Measurements from ENCODE around the gene CLMP.
"Not testable (repeated sequence)": the region's sequence is repeated elsewhere in the genome, so short reads cannot be mapped to it uniquely, and the experiment has no call there.

Gene CLMP

GRCh38 chr11:123059041-123059920 is 135.8 kb downstream of the CLMP start:
- peaks cover 3 to 22% of the 10 kb centered on the region in 2 donors for H3K4me1 ChIP-seq (ENCODE audit: control insufficient read depth in 2 of 2, insufficient read depth in 1 of 2, low read depth in 1 of 2, low read length in 2 of 2)
- H3K9ac ChIP-seq (ENCODE audit: low read depth, low read length, poor library complexity); H3K27me3 ChIP-seq (ENCODE audit: control insufficient read depth in 3 of 3, insufficient read depth in 3 of 3, low read depth in 1 of 3, low read length in 3 of 3); H2BK15ac ChIP-seq (ENCODE audit: low read length); H2BK5ac ChIP-seq (ENCODE audit: low read length); H2BK120ac ChIP-seq (ENCODE audit: low read depth, low read length); H2AK5ac ChIP-seq (ENCODE audit: low read depth, low read length); H2AFZ ChIP-seq (ENCODE audit: low read length); H3K79me1 ChIP-seq (ENCODE audit: low read depth, low read length); H3K4ac ChIP-seq (ENCODE audit: low read length); H2BK12ac ChIP-seq (ENCODE audit: low read length); H3K27ac ChIP-seq (replicated peaks; ENCODE audit: low read length); H3K23ac ChIP-seq (ENCODE audit: low read depth, low read length, poor library complexity); H3K14ac ChIP-seq (ENCODE audit: low read length); H3K18ac ChIP-seq (ENCODE audit: low read length); H4K91ac ChIP-seq (ENCODE audit: low read depth, low read length, poor library complexity); H4K8ac ChIP-seq (ENCODE audit: low read depth, low read length); H3K9me3 ChIP-seq (replicated peaks in 1 of 2; ENCODE audit: control insufficient read depth in 2 of 2, insufficient read depth in 1 of 2, low read depth in 1 of 2, low read length in 2 of 2); DNase-seq (ENCODE audit: low spot score): not testable (repeated sequence)
- peaks cover 44 to 71% of the 10 kb centered on the region in 2 donors for H3K36me3 ChIP-seq (replicated peaks in 1 of 2; ENCODE audit: control insufficient read depth in 2 of 2, insufficient read depth in 2 of 2, low read length in 2 of 2)
- WGBS, 2 donors (ENCODE audit: extremely low coverage in 2 of 2, insufficient read length in 2 of 2, insufficient replicate concordance in 1 of 2) = no CpG with 5 or more reads among the region's 18 CpGs
- peak overlapping the region in 1 of 2 donors; percentile 98 for H3K4me3 ChIP-seq (ENCODE audit: low read length in 2 of 2)
- peak overlapping the region; percentile 12 for H3K4me2 ChIP-seq (ENCODE audit: insufficient read depth, low read length, poor library complexity, severe bottlenecking)

- H2BK120ac ChIP-seq (ENCODE audit: low read depth, low read length) = no peak overlapping the region
- H2AK5ac ChIP-seq (ENCODE audit: low read depth, low read length) = no peak overlapping the region
- H3K27ac ChIP-seq (replicated peaks; ENCODE audit: low read length) = no peak overlapping the region
- no peak overlapping the region for H3K14ac ChIP-seq (ENCODE audit: low read length)
- H3K9ac ChIP-seq (ENCODE audit: low read depth, low read length, poor library complexity) = no peak overlapping the region
- peaks cover 44 to 80% of the 10 kb centered on the region in 2 donors for H3K36me3 ChIP-seq (replicated peaks in 1 of 2; ENCODE audit: control insufficient read depth in 2 of 2, insufficient read depth in 2 of 2, low read length in 2 of 2)
- H3K4ac ChIP-seq (ENCODE audit: low read length) = no peak overlapping the region
- no CpG with 5 or more reads among the region's 5 CpGs for WGBS, 2 donors (ENCODE audit: extremely low coverage in 2 of 2, insufficient read length in 2 of 2, insufficient replicate concordance in 1 of 2)
- H4K91ac ChIP-seq (ENCODE audit: low read depth, low read length, poor library complexity) = no peak overlapping the region
- peaks cover 3 to 16% of the 10 kb centered on the region in 2 donors for H3K4me1 ChIP-seq (ENCODE audit: control insufficient read depth in 2 of 2, insufficient read depth in 1 of 2, low read depth in 1 of 2, low read length in 2 of 2)
- H3K9me3 ChIP-seq (replicated peaks in 1 of 2; ENCODE audit: control insufficient read depth in 2 of 2, insufficient read depth in 1 of 2, low read depth in 1 of 2, low read length in 2 of 2) = no peaks in the 10 kb centered on the region
- H3K23ac ChIP-seq (ENCODE audit: low read depth, low read length, poor library complexity) = no peak overlapping the region
- H2AFZ ChIP-seq (ENCODE audit: low read length) = no peak overlapping the region
- H3K18ac ChIP-seq (ENCODE audit: low read length) = no peak overlapping the region
- H2BK15ac ChIP-seq (ENCODE audit: low read length) = no peak overlapping the region
- H4K8ac ChIP-seq (ENCODE audit: low read depth, low read length) = no peak overlapping the region
- no peak overlapping the region for H2BK5ac ChIP-seq (ENCODE audit: low read length)
- H2BK12ac ChIP-seq (ENCODE audit: low read length) = no peak overlapping the region
- no peak for DNase-seq (ENCODE audit: low spot score)
- no peaks in the 10 kb centered on the region for H3K27me3 ChIP-seq (ENCODE audit: control insufficient read depth in 3 of 3, insufficient read depth in 3 of 3, low read depth in 1 of 3, low read length in 3 of 3)
- no peak overlapping the region for H3K4me2 ChIP-seq (ENCODE audit: insufficient read depth, low read length, poor library complexity, severe bottlenecking)
- H3K79me1 ChIP-seq (ENCODE audit: low read depth, low read length) = no peaks in the 10 kb centered on the region
- H3K4me3 ChIP-seq (ENCODE audit: low read length in 2 of 2) = no peak overlapping the region
Observed at GRCh38 chr11:123057661-123058305, 137.3 kb downstream of the CLMP start.

DNA sequence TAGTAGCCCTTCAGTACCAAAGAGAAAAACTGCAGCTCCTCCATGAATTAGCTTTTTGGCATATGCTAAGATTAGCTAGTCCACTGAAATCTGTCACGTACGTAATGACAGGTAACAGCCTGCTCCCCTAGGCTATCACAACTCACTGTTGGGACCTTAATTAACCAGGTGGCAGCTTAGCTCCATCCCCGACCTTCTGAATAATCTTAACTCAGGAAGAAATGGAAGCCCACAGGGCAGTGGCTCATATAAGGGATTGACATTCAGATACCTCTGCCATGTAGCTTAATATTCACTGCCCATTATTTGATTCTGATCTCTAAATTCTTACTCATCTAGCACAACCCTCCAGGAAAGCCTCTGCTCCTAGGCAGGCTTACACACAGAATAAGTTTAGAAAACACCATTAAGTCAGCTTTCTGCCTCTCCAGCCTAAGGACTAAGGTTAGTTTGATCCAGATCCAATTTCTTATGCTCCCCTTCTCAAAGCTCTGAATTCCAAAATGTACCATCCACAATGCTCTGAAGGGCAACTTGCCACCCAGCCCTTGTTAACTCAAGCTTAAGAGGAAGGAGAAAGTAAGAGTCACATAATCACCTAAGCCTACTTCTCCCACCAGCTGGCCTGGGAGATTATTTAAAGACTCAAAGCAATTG is 138.1 kb downstream of the CLMP start:
- Histone ChIP-seq H3K27ac (replicated peaks; ENCODE audit: low read length) (no peak overlapping the region), H3K9me3 (replicated peaks in 1 of 2; ENCODE audit: control insufficient read depth in 2 of 2, insufficient read depth in 1 of 2, low read depth in 1 of 2, low read length in 2 of 2) (no peaks in the 10 kb centered on the region), H3K4me1 (ENCODE audit: control insufficient read depth in 2 of 2, insufficient read depth in 1 of 2, low read depth in 1 of 2, low read length in 2 of 2) (peaks cover 3 to 16% of the 10 kb centered on the region in 2 donors), H4K8ac (ENCODE audit: low read depth, low read length) (no peak overlapping the region), H2BK15ac (ENCODE audit: low read length) (no peak overlapping the region), H2BK120ac (ENCODE audit: low read depth, low read length) (no peak overlapping the region), H3K14ac (ENCODE audit: low read length) (no peak overlapping the region), H4K91ac (ENCODE audit: low read depth, low read length, poor library complexity) (no peak overlapping the region), H2AFZ (ENCODE audit: low read length) (no peak overlapping the region), H2BK5ac (ENCODE audit: low read length) (no peak overlapping the region), H3K4me3 (ENCODE audit: low read length in 2 of 2) (no peak overlapping the region), H2AK5ac (ENCODE audit: low read depth, low read length) (no peak overlapping the region), H3K4me2 (ENCODE audit: insufficient read depth, low read length, poor library complexity, severe bottlenecking) (no peak overlapping the region), H3K18ac (ENCODE audit: low read length) (no peak overlapping the region), H3K79me1 (ENCODE audit: low read depth, low read length) (no peaks in the 10 kb centered on the region), H3K9ac (ENCODE audit: low read depth, low read length, poor library complexity) (no peak overlapping the region), H3K36me3 (replicated peaks in 1 of 2; ENCODE audit: control insufficient read depth in 2 of 2, insufficient read depth in 2 of 2, low read length in 2 of 2) (peaks cover 44 to 80% of the 10 kb centered on the region in 2 donors), H2BK12ac (ENCODE audit: low read length) (no peak overlapping the region), H3K4ac (ENCODE audit: low read length) (no peak overlapping the region), H3K23ac (ENCODE audit: low read depth, low read length, poor library complexity) (no peak overlapping the region), H3K27me3 (ENCODE audit: control insufficient read depth in 3 of 3, insufficient read depth in 3 of 3, low read depth in 1 of 3, low read length in 3 of 3) (no peaks in the 10 kb centered on the region)
- DNase-seq (ENCODE audit: low spot score) = no peak
- no CpG with 5 or more reads among the region's 3 CpGs for WGBS, 2 donors (ENCODE audit: extremely low coverage in 2 of 2, insufficient read length in 2 of 2, insufficient replicate concordance in 1 of 2)

Measured in neuronal stem cell (in vitro differentiated cells).